H7 (cell line): Measurements from ENCODE around the gene CNTNAP1. TPM values are rescaled to one million over a fixed set of nuclear protein-coding genes. Genes with fewer than 3 reads are reported as not detected.

ENCODE experiments used
- total RNA-seq: library from RNA; depleted of rRNA; stranded (reverse); fragments of >200 nt; shearing (Covaris generic); gene quantifications from 2 replicates; pipeline ENCODE4 v1.2.3, GENCODE V29; 2014; rRNA removed

CNTNAP1 gene
- total RNA-seq, 1 experiment from 2014 or later, result 6.1 TPM

Other genes with a start within 250 kb of the CNTNAP1 start
- gene ATP6V0A1, start 223.7 kb upstream of the CNTNAP1 start, total RNA-seq, result 21.0 and 21.7 TPM in 2 replicates
- 36.9 and 43.9 TPM in 2 replicates for gene NAGLU, start 146.3 kb upstream of the CNTNAP1 start, total RNA-seq
- gene HSD17B1, start 129.6 kb upstream of the CNTNAP1 start, total RNA-seq, result 1.1 and 2.9 TPM in 2 replicates
- 56.1 and 59.2 TPM in 2 replicates for gene COASY, start 120.4 kb upstream of the CNTNAP1 start, total RNA-seq
- gene MLX, start 115.4 kb upstream of the CNTNAP1 start, total RNA-seq, result 29.4 and 35.0 TPM in 2 replicates
- gene PSMC3IP, start 104.8 kb upstream of the CNTNAP1 start, total RNA-seq, result 14.7 and 17.0 TPM in 2 replicates
- gene RETREG3, start 73.2 kb upstream of the CNTNAP1 start, total RNA-seq, result 39.4 and 51.7 TPM in 2 replicates
- gene TUBG1, start 72.8 kb upstream of the CNTNAP1 start, total RNA-seq, result 147 and 158 TPM in 2 replicates
- 15.0 and 20.5 TPM in 2 replicates for gene TUBG2, start 23.2 kb upstream of the CNTNAP1 start, total RNA-seq
- gene PLEKHH3, start 5.5 kb upstream of the CNTNAP1 start, total RNA-seq, result 37.2 and 47.2 TPM in 2 replicates
- gene CCR10, start 688 bp upstream of the CNTNAP1 start, total RNA-seq, result 4.8 and 6.2 TPM in 2 replicates
- 13.9 and 26.4 TPM in 2 replicates for gene EZH1, start 62.5 kb downstream of the CNTNAP1 start, total RNA-seq
- 10.8 and 13.5 TPM in 2 replicates for gene RAMP2, start 78.7 kb downstream of the CNTNAP1 start, total RNA-seq
- gene VPS25, start 90.9 kb downstream of the CNTNAP1 start, total RNA-seq, result 146 and 152 TPM in 2 replicates
- 0.24 and 0.44 TPM in 2 replicates for gene WNK4, start 98.1 kb downstream of the CNTNAP1 start, total RNA-seq
- 75.9 and 89.7 TPM in 2 replicates for gene COA3, start 116.2 kb downstream of the CNTNAP1 start, total RNA-seq
- gene CNTD1, start 116.3 kb downstream of the CNTNAP1 start, total RNA-seq, result 0.17 TPM in 1 of 2 replicates, not detected in the other
- 52.4 and 55.6 TPM in 2 replicates for gene BECN1, start 141.8 kb downstream of the CNTNAP1 start, total RNA-seq
- gene PSME3, start 150.9 kb downstream of the CNTNAP1 start, total RNA-seq, result 113 and 121 TPM in 2 replicates
- gene AOC2, start 162.0 kb downstream of the CNTNAP1 start, total RNA-seq, result 1.9 and 6.0 TPM in 2 replicates
- 0.31 and 3.5 TPM in 2 replicates for gene AOC3, start 168.7 kb downstream of the CNTNAP1 start, total RNA-seq
- gene G6PC1, start 218.3 kb downstream of the CNTNAP1 start, total RNA-seq, result not detected in 2 replicates